ENCODE data around the gene PPP1R9A.

The PPP1R9A gene

DNA sequence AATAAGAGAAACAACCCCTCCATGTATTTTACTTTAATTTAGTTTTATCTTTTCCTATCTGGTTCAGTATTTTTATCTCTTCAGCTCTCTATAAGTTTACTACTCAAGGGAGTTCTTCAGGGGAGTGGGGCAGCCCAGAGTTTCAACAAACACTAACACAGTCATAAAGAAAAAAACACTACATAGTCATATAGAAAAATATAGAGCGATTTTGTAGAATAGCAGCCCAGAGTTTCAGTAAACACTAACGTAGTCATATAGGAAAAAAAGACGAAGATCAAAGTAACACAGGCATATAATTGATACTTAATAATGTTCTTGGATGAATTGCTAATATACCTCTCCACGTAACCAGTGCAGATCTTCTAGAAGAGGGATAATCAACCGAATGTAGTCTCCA, 362.2 kb downstream of the PPP1R9A start:
- DNase-seq: no peak

DNA sequence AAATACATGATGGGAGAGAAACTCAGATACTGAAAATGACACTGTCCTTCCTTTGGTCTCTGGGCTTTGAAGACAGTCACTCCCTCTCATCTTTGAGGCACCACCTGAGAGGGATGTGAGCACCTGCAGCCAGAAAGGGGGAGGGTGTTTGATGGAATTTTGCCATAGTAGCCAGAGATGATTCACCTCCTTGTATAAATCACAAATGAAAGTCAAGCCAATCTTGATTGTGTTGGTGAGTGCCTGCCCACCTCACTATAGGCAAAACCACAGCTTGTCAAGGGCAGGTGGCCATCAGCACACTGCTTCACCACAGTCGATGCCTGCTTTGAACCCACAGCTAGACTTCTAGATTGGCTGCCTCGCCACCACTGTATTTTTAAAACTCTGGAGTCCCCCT, 368.7 kb downstream of the PPP1R9A start:
- no peak for DNase-seq

DNA sequence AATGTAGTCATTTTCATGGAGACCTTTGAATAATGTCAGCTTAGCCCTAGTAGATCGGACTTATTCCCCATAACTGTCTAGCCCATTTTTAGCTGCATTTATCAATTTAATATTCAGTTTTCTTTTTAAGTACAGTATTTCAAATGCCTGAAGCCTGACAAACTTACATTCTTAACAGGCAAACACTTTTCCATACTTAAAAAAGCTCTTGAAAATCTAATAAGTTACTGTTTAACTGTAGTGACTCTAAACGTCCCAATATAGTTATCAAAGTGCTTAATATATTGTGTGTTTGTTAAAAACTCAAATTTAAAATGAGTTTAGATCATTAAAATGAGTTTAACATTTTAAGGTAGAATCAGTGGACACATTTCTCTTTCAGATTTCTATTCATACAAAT, 372.0 kb downstream of the PPP1R9A start:
- DNase-seq: no peak

DNA sequence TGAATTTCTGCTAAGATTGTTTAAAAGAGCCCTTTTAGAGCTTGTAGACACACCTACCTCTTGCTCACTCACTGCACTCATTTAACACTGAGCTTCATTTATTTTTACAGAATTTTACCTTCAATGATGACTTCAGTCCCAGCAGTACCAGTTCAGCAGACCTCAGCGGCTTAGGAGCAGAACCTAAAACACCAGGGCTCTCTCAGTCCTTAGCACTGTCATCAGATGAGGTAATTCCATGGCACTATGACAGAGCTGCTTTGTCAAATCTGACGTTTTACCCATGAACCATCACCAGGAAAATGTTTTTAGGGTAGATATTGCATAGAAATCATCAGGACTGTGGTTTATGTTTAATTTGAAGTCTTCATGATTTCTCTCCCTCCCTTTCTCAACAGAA, 378.7 kb downstream of the PPP1R9A start:
- DNase-seq: no peak

DNA sequence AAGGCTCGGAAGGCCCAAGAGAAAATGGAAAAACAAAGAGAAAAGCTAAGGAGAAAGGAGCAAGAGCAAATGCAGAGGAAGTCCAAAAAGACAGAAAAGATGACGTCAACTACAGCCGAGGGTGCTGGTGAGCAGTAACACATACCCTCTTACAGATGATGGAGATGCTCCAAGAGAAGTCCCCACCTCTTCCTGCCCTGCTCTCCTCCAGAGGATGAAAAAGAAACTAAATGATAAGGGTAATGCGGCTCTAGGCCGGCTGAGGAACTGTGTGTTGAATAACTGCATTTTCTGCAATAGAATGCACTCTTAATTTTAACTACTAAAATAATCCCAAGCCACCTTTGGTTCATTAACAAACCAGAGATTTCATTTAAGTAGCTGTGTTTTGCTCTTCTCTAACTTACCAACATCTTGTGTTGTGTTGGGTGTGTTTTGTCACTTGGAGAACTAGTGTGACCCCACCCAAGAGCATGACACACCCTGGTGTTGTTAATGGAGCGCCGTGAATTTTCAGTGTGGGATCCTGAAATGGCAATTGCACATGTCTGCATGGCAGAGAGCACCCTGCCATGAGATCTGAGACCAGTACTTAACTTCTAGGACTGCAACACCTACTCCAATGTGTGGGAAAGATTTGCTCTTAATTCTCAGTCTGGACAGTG, 382.9 kb downstream of the PPP1R9A start:
- DNase-seq: no peak

DNA sequence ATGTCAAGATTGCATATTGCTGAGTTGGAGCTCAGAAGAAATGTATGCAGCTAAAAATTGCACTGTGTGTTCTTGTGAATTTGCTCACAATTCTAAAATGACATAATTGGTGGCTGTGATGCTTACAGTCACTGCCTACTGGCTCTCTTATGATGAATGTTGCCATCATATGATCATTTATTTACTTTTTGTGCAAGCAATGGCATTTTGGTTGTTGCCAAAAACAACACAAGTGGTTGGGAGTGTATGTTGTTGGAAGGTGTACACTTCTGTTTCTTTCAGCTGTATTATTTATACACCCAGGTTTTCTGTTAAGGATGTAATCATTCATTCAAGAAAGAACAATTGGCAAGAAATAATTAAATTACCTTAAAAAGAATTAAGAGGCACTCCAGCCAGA, 388.0 kb downstream of the PPP1R9A start:
- DNase-seq: no peak

DNA sequence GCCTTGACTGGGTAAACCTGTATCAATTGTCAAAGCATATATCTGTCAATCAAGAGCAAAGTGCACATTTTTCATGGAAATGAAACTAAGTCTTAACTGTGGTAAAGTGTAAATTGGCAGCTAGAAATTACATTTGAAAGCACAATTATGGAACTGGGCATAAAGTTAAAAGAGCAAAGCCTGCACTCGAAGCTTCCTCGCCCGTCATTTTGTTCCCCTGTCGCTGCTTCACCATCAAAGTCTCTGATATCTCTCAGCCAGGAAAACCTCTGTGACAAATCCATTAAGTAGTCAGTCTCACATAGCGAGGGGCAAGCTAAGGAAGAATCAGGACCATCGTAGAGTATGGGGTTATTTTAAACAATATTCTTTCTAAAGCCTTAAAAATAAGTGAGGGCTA, 389.1 kb downstream of the PPP1R9A start:
- DNase-seq: no peak

DNA sequence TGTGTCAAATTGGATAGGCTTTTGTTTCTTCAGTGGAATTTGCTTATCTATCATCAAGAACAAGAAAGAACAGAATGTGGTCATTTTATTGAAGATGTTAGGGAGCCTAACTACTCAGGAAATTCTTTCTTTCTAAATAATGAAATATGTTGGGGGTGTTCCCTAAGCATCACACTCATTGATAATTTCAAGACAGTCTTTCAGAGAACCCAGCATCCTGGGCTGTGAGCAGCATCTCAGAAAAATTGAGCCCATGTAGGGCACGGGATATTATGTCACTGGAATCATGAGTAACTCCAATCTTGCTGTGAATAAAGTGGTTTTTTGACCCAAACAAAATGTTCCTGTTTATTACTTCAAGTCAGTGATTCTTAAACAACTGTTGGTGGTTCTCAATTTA, 389.6 kb downstream of the PPP1R9A start:
- DNase-seq: no peak

DNA sequence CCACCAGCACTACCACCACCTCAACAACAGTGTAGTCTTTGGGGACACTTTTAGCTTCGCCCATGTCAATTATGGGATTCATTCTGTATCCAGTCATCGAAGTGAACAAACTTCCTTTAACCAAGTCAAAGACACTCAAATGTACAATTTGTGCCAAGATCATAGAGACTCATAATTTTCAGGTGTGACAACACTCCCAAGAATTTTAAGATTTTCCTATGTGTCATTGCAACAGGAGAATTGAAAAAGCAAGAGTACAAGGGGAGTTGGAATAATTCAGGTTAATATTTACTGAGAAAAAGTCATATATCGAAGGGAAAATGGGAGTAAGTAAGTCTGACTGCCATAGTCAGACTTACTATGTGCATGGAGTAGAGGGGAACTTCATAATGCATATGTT, 390.7 kb downstream of the PPP1R9A start:
- DNase-seq: no peak

DNA sequence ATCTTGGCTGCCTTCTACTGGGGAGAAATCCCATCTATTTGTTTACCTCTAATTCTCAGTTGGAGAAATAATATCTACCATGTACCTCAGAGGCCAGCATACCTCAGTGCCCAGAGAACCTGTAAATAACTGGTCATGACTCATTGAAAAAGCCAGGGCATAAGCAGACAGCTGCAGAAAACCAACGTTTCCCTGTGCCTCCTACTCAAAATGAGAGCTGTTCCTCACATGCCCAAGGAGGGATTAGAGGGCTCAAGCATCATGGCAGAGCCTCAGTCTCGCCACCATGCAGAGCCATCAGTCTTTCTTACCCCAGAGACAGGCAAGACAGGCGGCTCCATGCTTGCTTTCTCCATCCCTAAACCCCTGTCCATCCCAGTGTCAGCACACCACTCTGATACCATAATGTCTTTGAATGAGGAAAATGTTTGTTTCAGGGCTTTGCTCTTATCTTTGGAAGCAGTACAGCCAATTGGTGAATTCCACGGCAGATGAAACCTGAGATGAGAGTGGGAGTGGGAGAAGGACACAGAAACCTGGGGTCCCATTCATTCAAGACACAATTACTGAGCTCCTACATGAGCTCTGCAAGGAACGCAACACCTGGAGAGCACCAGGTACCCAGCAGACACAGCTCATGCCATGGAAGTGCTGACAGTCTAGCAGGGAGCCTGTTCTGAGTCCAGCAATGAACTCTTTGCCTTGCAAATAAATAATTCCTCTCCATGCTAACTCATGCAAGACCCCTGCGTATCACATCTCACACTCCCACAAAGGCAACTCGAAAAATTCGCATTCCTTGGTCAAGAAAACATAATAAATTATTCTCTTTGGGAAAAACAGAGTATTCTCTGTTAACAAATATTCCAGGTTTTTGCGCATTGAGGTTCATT, 395.9 kb downstream of the PPP1R9A start:
- peak; percentile 28 for DNase-seq

DNA sequence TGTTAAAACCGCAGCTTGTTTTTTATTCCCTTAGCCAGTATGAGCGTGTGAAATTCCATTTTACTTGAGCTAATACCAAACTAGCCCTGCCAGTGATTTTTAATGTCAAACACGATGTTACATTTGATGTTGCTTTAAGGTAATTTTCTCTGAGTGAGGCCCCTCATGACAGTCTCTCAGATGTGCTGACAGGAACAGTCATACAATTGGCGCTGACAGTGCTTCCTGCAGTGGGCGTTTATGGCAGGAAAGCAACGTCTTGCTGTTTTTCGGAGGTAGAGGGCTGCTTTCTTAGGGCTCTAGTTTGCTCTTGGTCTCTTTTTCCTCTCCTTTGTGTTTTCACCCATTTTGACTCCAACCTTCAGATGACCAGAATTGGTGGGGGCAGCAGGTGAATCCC, 397.6 kb downstream of the PPP1R9A start:
- DNase-seq: no peak

DNA sequence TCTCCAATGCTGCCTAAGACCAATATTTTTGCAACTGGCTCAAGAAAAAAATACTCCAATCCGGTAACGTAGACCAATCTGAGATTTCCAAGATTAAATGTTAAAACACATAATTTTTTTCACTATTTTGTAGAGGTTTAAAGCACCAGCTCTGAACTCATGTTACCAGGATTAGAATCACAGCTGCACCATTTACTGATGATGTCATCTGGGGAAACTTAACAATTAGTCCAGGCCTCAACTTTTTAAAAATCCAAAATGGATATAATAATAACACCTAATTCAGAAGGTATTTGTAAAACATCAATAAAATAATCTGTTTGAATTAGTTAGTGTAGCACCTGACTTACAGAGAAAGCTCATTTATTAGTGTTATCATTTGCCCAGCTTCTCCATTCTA, 402.6 kb downstream of the PPP1R9A start:
- DNase-seq: no peak

DNA sequence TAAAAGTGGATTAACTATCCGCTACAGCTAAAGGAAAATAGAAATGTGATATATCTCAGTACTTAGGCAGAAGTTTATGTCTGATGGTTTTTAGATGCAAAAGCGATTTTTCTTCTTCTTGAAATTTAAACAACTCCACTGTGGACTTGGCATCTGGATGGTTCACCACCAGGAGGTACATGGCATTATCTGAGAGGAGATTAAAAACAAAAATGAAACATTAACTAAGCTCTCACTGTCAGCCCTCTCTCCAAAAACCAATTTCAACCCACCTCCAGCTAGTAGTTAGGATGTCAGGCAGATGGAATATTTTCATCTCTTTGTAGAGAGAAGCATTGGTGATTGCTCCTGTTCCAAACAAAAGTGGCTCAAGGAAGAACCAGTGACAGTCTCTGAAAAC, 404.0 kb downstream of the PPP1R9A start:
- DNase-seq: no peak

DNA sequence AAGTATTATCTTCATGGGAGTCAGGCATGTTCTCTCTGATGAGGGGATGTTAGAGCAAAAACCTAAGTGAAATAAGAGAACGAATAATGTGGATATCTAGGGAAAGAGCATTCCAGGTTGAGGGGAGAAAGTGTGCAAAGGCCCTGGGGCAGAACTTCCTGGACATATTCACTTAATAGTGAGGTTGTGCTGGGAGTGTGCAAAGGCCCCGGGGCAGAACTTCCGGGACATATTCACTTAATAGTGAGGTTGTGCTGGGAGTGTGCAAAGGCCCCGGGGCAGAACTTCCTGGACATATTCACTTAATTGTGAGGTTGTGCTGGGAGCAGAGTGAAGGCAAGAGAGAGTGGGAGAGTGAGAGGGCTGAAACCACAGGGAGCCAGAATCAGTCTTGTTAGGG, 405.2 kb downstream of the PPP1R9A start:
- DNase-seq: no peak

DNA sequence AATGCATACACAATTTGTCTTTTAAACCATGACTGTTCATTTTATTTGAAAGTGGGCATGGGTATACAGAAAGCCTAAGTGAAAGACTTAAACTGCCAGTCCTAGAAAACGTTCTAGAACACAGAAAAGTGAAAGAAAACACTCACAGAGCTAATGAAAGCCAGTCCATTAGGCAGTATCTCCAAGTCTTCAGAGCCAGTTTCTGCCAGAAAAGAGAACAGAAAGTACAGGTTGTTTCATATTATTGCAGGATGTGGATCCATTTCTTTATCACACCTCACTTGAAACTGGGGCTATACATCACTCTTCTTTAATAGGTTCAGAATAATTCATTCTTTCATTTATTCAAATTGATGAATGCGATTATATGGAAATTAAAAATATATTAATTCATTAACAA, 409.2 kb downstream of the PPP1R9A start:
- DNase-seq: no peak

DNA sequence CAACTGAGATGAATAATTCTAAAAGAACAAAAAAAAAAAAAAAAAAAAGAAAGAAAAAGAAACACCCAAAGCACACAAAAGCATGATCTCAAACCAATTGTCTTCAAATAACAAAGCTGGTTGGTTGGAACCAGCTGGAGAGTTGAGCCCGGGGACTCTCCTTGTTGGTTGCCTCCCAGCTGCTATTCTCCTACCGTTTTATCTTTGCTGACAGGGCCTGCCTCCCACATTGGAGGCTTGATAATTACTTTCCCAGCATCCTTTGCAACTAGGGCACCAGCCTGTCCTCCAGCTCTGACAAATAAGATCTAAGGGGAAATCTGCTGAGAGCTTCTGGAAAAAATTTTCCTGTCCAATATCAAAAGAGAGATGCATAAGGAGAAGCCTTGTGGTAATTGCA, 410.2 kb downstream of the PPP1R9A start:
- peak; percentile 7 for DNase-seq

DNA sequence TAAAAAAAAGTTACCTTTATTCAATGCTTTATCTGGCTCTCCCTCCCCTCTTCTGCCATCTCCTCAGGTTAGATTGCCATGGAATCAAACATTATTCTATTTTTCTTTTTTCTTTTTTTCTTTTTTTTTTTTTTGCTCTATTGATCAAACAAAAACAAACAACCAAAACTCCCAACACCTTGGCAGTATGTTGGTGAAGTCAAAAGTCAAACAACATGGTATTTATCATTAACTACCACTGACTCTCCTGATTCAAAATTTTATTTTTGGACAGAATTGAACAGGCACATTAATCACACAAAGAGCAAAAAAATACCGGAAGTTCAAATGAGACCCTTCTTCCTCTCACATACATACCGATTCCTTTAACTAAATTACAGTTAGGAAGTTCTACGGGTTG, 410.6 kb downstream of the PPP1R9A start:
- DNase-seq: no peak

DNA sequence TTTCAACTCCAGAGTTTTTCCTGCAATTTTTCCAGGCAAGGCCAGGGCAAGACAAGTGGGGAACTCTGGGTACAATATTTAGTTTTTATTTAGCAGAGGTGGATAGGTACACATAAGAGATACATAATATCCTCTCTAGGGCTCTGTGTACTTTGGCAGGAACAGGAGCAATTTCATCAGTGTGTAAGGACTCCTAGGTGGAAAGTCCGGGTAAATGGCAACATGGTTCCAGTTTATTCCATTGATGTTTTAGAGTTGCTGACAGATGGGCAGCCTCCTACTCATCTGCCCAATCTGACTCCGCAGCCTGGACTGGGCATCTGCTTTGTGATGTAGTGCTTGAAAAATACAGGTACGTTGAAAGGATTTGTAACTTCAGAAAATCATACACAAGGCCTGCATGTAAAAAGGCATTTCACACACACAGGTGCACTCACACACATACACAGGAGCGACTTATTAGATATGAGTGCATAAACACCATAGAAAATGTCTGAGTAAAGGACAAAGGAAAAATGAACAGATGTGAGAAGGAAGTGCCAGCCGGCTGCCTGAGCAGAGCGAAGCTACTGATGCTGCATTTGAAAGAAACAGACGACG, 411.2 kb downstream of the PPP1R9A start:
- DNase-seq: no peak

DNA sequence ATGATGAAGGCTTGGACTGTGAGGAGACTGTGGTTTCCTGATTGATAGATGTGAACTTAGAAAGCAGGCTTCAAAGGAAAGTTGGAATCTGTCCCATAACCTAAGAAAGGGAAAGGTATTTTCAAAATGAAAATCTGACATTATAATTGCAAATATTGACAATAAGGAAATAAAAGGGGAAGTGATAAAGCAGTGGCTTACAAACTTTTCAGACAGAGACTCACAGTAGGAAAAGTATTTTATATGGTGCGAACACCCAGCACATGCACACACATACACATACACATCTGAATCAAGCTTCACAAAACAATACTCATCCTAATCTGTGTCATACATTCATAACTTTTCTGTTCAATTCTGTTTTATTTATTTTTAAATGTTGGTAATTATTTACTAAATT, 412.2 kb downstream of the PPP1R9A start:
- DNase-seq: no peak

DNA sequence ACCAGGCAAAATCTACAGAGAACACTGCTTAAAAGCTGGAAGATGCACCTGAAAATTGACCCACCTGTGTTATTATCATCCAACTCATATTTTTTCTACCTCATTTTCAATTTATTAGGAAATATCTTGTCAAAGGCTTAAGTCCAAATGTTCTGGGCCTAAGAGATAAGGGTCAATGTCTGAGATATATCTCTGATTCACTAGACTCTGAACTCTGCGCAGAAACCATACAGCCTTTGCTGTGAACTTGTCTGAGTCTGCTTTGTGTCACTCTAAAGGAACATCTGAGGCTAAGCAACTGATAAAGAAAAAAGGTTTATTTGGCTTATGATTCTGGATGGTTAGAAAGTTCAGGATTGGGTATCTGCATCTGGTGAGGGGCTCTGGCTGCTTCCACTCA, 413.3 kb downstream of the PPP1R9A start:
- DNase-seq: no peak

DNA sequence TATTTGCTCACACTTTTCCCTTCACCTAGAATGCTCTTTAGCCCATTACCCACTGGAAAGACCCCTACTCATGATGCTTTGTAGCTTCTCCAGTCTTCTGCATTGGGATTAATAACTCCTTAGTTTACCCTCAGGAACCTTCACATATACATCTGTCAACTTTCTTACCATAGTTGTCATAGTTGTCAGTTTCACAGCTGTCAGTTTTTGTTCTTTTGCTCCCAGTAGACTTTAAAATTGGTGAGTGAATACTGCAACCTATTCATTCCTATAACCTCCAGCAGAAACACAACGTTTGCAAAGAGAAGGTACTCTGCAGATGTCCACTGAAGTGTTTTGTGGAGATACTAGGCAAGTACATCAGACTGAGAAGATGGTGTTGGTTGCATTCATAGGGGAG, 414.3 kb downstream of the PPP1R9A start:
- DNase-seq: no peak

DNA sequence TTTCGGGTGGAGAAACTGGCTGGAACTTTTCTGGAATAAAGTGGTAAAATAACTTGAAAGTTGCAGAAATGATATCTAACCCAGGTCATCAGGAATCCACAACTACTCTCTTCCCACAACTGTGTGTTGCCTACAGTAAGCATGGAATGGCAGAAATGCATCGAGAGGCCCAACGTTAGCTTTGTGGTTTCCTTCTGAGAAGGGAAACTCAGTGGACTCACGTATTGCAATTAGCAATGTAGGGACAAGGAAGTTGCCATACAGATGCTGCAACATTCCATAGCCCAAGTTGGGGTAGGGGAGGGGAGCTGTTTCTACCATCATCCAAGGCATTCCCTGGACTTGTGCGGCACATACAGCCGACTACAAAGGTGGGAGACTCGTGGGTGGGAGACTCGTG, 415.0 kb downstream of the PPP1R9A start:
- no peak for DNase-seq

DNA sequence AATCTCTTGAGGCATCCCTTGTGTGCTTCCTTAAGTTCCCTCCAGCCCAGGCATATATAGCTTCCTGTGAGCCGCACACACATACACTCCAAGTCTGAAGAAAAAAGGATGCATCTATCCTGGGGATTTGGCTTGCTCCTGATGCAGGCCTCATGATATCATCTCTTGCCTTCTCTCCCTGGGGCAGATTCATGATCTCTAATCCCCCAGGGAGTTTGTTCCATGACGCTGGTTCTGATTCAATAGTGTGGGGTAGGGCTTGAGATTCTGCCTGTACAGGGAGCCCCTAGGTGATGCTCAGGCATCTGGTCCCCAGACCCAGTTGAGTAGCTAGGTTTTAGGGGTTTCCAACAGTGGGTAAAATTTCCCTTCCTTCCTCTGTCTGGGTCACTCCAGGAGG, 415.5 kb downstream of the PPP1R9A start:
- peak; percentile 29 for DNase-seq

DNA sequence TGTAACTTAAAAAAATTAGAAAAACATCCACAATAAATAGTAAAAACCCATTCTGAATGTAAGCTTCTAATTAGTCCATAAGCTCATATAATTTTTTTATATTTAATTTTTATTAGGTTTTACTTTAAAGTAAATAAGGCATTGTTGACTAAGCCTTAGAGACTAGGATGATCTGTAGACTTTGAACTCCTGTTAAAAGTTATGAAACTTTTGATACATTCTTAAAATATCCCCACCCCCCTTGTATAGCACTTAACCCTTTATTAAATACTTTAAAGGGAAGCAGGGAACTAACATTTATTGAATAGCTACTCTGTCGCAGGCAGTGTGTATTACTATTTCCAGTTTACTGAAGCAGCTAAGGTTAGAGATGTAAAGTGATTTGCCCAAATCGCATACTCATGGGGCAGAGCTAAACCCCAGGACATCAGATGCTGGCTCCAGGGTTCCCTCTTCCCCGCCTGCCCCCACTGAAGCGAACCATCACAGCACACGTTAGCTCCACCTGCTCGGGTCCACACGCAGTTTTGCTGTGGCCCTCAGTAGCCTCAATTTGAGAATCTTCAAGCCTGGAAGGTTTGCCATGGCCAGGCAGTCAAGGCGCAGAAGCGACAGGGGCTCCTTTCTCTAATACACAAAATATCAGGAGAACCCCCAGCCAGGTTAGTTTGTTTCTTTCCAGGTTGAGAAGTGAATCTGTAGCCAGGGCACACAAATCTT, 416.2 kb downstream of the PPP1R9A start:
- no peak for DNase-seq

All from NCI-H82 (cell line).